Bladder microvascular endothelial cell (primary cell): ENCODE measurements around the gene SEC23B. TPM values are rescaled to one million over a fixed set of nuclear protein-coding genes. Genes with fewer than 3 reads are reported as not detected.

Experiments
- total RNA-seq: library from RNA; depleted of rRNA; stranded (reverse); fragments of >200 nt; gene quantifications from 2 replicates; pipeline ENCODE4 v1.2.3, GENCODE V29; 2014

Gene SEC23B
- 25.1 and 66.2 TPM in 2 replicates for total RNA-seq

GRCh38 chr20:18507218-18508191 is at the start of gene SEC23B:
Gene SEC23B, plus strand, starts transcription at chr20:18507940. Its CDS starts 2,896 bp downstream, at chr20:18510836.

GRCh38 chr20:18466894-18467730 is 40.6 kb upstream of the SEC23B start, which contains the start of the genes DZANK1 and POLR3F:
Gene DZANK1, minus strand, starts transcription at chr20:18467030. Its CDS starts 1,672 bp downstream, at chr20:18465358.
Gene POLR3F, plus strand, starts transcription at chr20:18467390. Its CDS starts 117 bp downstream, at chr20:18467507.

GRCh38 chr20:18496740-18497592 is 10.8 kb upstream of the SEC23B start, which contains the start of gene RBBP9:
Gene RBBP9, minus strand, starts transcription at chr20:18497225. Its CDS starts 58 bp downstream, at chr20:18497167.

DNA sequence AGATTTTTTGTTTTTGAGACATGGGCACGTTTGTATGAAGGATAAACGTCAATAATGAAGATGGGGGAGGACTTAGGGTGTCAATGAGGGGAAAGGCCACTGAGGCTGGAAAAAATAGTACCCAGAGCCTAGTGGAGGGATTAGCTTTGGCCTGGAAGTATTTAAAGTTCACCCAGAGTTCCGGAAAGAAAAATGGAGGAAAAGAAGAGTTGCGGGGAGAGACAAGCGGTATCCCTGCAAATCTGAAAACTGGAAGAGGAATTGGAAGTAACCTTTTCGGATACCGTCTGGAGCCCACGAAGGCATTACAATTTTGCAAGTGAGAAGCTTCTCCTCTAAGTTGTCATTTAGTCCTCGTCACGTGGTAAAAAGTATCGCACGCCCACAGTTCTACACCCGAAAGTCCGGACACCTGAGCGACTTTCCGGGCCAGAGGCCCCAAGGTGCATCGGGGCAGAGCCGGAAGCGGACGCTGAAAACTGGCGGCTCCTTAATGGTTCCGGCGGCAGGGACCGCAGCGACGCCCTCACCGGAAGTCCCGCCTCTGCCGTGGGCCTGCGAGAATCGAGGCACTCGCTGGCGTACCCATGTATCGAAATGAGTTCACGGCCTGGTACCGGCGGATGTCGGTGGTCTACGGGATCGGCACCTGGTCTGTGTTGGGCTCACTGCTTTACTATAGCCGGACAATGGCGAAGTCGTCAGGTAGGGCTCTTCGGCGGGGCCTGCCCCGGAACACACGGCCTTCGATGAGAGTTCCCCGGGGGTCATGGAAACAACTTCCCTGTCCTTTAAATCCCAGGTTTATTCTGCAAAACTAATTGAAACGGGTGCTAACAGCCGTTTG is 59.4 kb downstream of the SEC23B start, which contains the start of gene SMIM26:
Gene SMIM26, plus strand, starts transcription at position 541 of the 847 bp plus-strand sequence. Its CDS starts 47 bp downstream, at position 588.

GRCh38 chr20:18587665-18588573 is 80.2 kb downstream of the SEC23B start, which contains the start of gene DTD1:
Gene DTD1, plus strand, starts transcription at chr20:18588054. Its CDS starts 19 bp downstream, at chr20:18588073.

Other genes starting within 250 kb of the SEC23B start
- gene ZNF133, start 219.4 kb upstream of the SEC23B start, total RNA-seq = 13.9 and 20.5 TPM in 2 replicates
- gene DZANK1, start 40.9 kb upstream of the SEC23B start, total RNA-seq = 0.49 and 0.69 TPM in 2 replicates
- gene POLR3F, start 40.5 kb upstream of the SEC23B start, total RNA-seq = 7.1 and 14.8 TPM in 2 replicates
- 6.8 and 13.2 TPM in 2 replicates for gene RBBP9, start 10.7 kb upstream of the SEC23B start, total RNA-seq
- gene SMIM26, start 59.5 kb downstream of the SEC23B start, total RNA-seq = 34.0 and 43.2 TPM in 2 replicates
- gene DTD1, start 80.1 kb downstream of the SEC23B start, total RNA-seq = 45.4 and 66.1 TPM in 2 replicates